HepG2 (cell line): Measurements from ENCODE around the gene ENPP7. TPM values are rescaled to one million over a fixed set of nuclear protein-coding genes. Genes with fewer than 3 reads are reported as not detected.

Experiments
- ATAC-seq: fragments of 200-7000 bp; cut with Tn5 transposase; 3 replicates; pipeline ENCODE4 v1.9.1; 2020; ENCODE audit warnings: mild to moderate bottlenecking, moderate library complexity
- BruUV-seq: library from RNA; stranded (reverse); fragments of 400-500 nt; replicated peaks from 2 replicates; lab custom pipeline; 2021; lab: Mats Ljungman, UMichigan
- CTCF ChIA-PET: fragments of 300-600 bp; formaldehyde crosslinking; extraction: SDS; loops from one replicate; lab custom pipeline; 2021; ENCODE audit warnings: low total read pairs, inconsistent platforms, low intra/inter-chr PET ratio; lab: Yijun Ruan, JAX
- POLR2A ChIA-PET: fragments of 350-600 bp; sonication (Branson Sonifier 250); formaldehyde crosslinking; loops from one replicate; lab custom pipeline; 2020; ENCODE audit warnings: antibody characterized with exemption, inconsistent platforms; lab: Yijun Ruan, JAX
- DNase-seq: peaks from one replicate; pipeline ENCODE4 v3.0.0-alpha.2; 2015; ENCODE audit warnings: low spot score
- FAIRE-seq: peaks from 3 replicates; lab custom pipeline; 2011; peaks lifted over from hg19 to GRCh38; lab: Jason Lieb, UNC
- H2AFZ ChIP-seq: one replicate; pipeline ENCODE4 v1.6.1; 2011; ENCODE audit warnings: low read length, inconsistent platforms
- H3K27ac ChIP-seq: fragments of 300-600 bp; 3 replicates; pipeline ENCODE4 v1.8.0; 2011; ENCODE audit warnings: mixed run types, mild to moderate bottlenecking, mixed read lengths, low read length, inconsistent platforms; ENCODE audit not compliant: insufficient read depth; ENCODE audit errors: extremely low read length
- H3K27me3 ChIP-seq, 2 experiments: fragments of 200-600 bp in 1 of 2; 2 replicates in 1 of 2; 3 replicates in 1 of 2; pipeline versions ENCODE4 v1.6.0 to v1.8.0; 2011; ENCODE audit warnings: low read length in 2 of 2, mild to moderate bottlenecking in 2 of 2, moderate library complexity in 2 of 2, inconsistent platforms in 1 of 2; ENCODE audit not compliant: insufficient read depth in 2 of 2, control insufficient read depth in 1 of 2
- H3K36me3 ChIP-seq, 2 experiments: fragments of 200-600 bp in 1 of 2; replicated peaks in 1 of 2; 2 replicates in 1 of 2; 3 replicates in 1 of 2; pipeline versions ENCODE4 v1.5.1 to v1.8.0; 2011; ENCODE audit warnings: low read length in 2 of 2, inconsistent platforms in 1 of 2; ENCODE audit not compliant: insufficient read depth in 2 of 2, control insufficient read depth in 1 of 2
- H3K4me1 ChIP-seq: 2 replicates; pipeline ENCODE4 v1.5.1; 2012; ENCODE audit warnings: low read length, inconsistent platforms; ENCODE audit not compliant: insufficient read depth
- H3K4me2 ChIP-seq: 2 replicates; pipeline ENCODE4 v1.6.0; 2011; ENCODE audit warnings: low read depth, low read length, inconsistent platforms
- H3K4me3 ChIP-seq, 3 experiments: fragments of 200-600 bp in 1 of 3; sonication (generic), shearing (Covaris generic) in 1 of 3; replicated peaks in 1 of 3; 2 replicates each; pipeline ENCODE4 v1.5.1; 2011 to 2016; ENCODE audit warnings: low read length in 3 of 3, inconsistent platforms in 2 of 3, low read depth in 2 of 3, mild to moderate bottlenecking in 2 of 3, control low read depth in 1 of 3, mixed read lengths in 1 of 3; ENCODE audit not compliant: insufficient read depth in 1 of 3
- H3K79me2 ChIP-seq: one replicate; pipeline ENCODE4 v1.6.1; 2011; ENCODE audit warnings: low read length, inconsistent platforms; ENCODE audit not compliant: insufficient read depth
- H3K9ac ChIP-seq: 2 replicates; pipeline ENCODE4 v1.6.0; 2011; ENCODE audit warnings: mild to moderate bottlenecking, low read depth, low read length, inconsistent platforms; ENCODE audit not compliant: insufficient read depth
- H3K9me3 ChIP-seq: 2 replicates; pipeline ENCODE4 v1.5.1; 2012; ENCODE audit warnings: mild to moderate bottlenecking, low read length
- H4K20me1 ChIP-seq: 2 replicates; pipeline ENCODE4 v1.6.0; 2011; ENCODE audit warnings: inconsistent platforms, mild to moderate bottlenecking, low read length, moderate library complexity; ENCODE audit not compliant: insufficient read depth
- BORCS8-MEF2B ChIP-seq: sonication (generic); formaldehyde crosslinking; IDR thresholded peaks from 2 replicates; pipeline ENCODE4 v1.8.0; 2022; ENCODE audit warnings: mild to moderate bottlenecking, missing genetic modification reagents
- IRF9 ChIP-seq: sonication (generic); formaldehyde crosslinking; IDR thresholded peaks from 2 replicates; pipeline ENCODE4 v1.8.0; 2022; ENCODE audit warnings: missing genetic modification reagents, mild to moderate bottlenecking, borderline replicate concordance
- KDM1A ChIP-seq: IDR thresholded peaks from 2 replicates; pipeline ENCODE4 v1.6.1; 2016; ENCODE audit warnings: missing compliant biosample characterization
- MAFF ChIP-seq: IDR thresholded peaks from 2 replicates; pipeline ENCODE4 v1.6.1; 2011; ENCODE audit warnings: low read depth, low read length, improper control_type of control experiment
- MAFK ChIP-seq, 2 experiments: IDR thresholded peaks in 1 of 2; conservative IDR thresholded peaks in 1 of 2; 2 replicates each; pipeline ENCODE4 v1.6.1; 2011; ENCODE audit warnings: improper control_type of control experiment in 2 of 2, low read length in 2 of 2
- REST ChIP-seq, 2 experiments: IDR thresholded peaks; 2 replicates each; pipeline ENCODE4 v1.6.1; 2011 to 2012; ENCODE audit warnings: low read length in 2 of 2, borderline replicate concordance in 1 of 2, low read depth in 1 of 2, mild to moderate bottlenecking in 1 of 2, moderate library complexity in 1 of 2
- SALL1 ChIP-seq: sonication (generic); formaldehyde crosslinking; IDR thresholded peaks from 2 replicates; pipeline ENCODE4 v1.8.0; 2022; ENCODE audit warnings: mild to moderate bottlenecking, missing genetic modification reagents
- TSC22D2 ChIP-seq: sonication (generic); formaldehyde crosslinking; IDR thresholded peaks from 2 replicates; pipeline ENCODE4 v1.5.1; 2020; ENCODE audit warnings: missing genetic modification reagents, mild to moderate bottlenecking, borderline replicate concordance
- WGBS: methylation state at CpG from one replicate; pipeline ENCODE4 v1.1.6; 2017; ENCODE audit warnings: low lambda C conversion rate; 5-methylcytosine and 5-hydroxymethylcytosine counted together
- in situ Hi-C: cut with HindIII; loops from 2 replicates; pipeline ENCODE4 v1.10.0; 2017; ENCODE audit warnings: low pct_unique_long_range_greater_than_20kb; ENCODE audit not compliant: extremely low pct_ligation_motif_present
- intact Hi-C: fragments of 100-400 bp; cut with micrococcal nuclease; formaldehyde crosslinking; loops from one replicate; pipeline ENCODE4 v1.10.0; 2022; ENCODE audit not compliant: unreplicated experiment
- polyA plus RNA-seq, 8 experiments: library from polyadenylated mRNA; depleted of rRNA in 3 of 8; stranded (reverse) in 7 of 8; unstranded in 1 of 8; fragments of >200 nt; fragmentation: Illumina TruSeq in 4 of 8; extraction: Trizol in 4 of 8; gene quantifications; 2 replicates each; pipeline versions ENCODE4 v1.2.1 to v1.2.3, GENCODE V29; 2011 to 2016; ENCODE audit warnings: low read depth in 4 of 8, missing spikeins in 1 of 8, mixed read lengths in 1 of 8; ENCODE audit not compliant: insufficient read depth in 1 of 8
- total RNA-seq, 5 experiments: library from RNA; depleted of rRNA; stranded (reverse); fragments of >200 nt; fragmentation: Illumina TruSeq; extraction: Trizol; gene quantifications; 2 replicates each; pipeline ENCODE4 v1.2.3, GENCODE V29; 2016; ENCODE audit warnings: low read depth in 1 of 5
- TF ChIP-seq, protein P1 (sequence below): sonication (generic); formaldehyde crosslinking; IDR thresholded peaks from 2 replicates; pipeline ENCODE4 v1.5.0; 2020; ENCODE audit warnings: missing genetic modification reagents, mild to moderate bottlenecking, borderline replicate concordance
- TF ChIP-seq, protein P2 (sequence below): sonication (generic); formaldehyde crosslinking; IDR thresholded peaks from 2 replicates; pipeline ENCODE4 v1.4.0; 2020; ENCODE audit warnings: mild to moderate bottlenecking, missing genetic modification reagents

ENPP7 gene
- total and polyA plus RNA-seq, 2 of the 13 experiments (the other 11 are each of a cell fraction or from before 2014, with no cell fraction given), result 1.1 to 2.2 TPM

- TF ChIP-seq REST (IDR thresholded peaks at IDR 0.05; ENCODE audit: borderline replicate concordance in 1 of 2, low read depth in 1 of 2, low read length in 2 of 2), result 0 out of 4 replicates have a peak, but pooled peaks of 1 of the 2 experiments have one; percentile 36
- TF ChIP-seq, protein P1, sequence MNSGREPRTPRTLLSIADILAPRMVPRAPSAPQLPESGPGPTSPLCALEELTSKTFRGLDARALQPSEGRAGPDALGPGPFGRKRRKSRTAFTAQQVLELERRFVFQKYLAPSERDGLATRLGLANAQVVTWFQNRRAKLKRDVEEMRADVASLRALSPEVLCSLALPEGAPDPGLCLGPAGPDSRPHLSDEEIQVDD (CRISPR knock-in tag), result no peak
- peak; percentile 81 for TF ChIP-seq MAFF
- peak; percentile 15; the same call in 1 of the 2 replicates for TF ChIP-seq IRF9 (CRISPR knock-in tag)
- peak; percentile 89 to 96 for TF ChIP-seq MAFK (conservative IDR thresholded peaks at IDR 0.05 in 1 of 2, IDR thresholded peaks at IDR 0.05 in 1 of 2; ENCODE audit: low read length in 2 of 2)
- TF ChIP-seq SALL1 (CRISPR knock-in tag), result peak; percentile 24; the same call in 1 of the 2 replicates
- TF ChIP-seq, protein P2, sequence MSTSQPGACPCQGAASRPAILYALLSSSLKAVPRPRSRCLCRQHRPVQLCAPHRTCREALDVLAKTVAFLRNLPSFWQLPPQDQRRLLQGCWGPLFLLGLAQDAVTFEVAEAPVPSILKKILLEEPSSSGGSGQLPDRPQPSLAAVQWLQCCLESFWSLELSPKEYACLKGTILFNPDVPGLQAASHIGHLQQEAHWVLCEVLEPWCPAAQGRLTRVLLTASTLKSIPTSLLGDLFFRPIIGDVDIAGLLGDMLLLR, result no peak
- no peak for TF ChIP-seq KDM1A (CRISPR knock-in tag)
- TF ChIP-seq TSC22D2, result no peak
- TF ChIP-seq BORCS8-MEF2B (CRISPR knock-in tag), result 0 out of 2 replicates have a peak, but pooled peaks have one; percentile 30
- no peak overlapping the region for H3K27ac ChIP-seq
- peak; percentile 14 for ATAC-seq
- BruUV-seq, result no TSS peak
- peaks cover 67% of the 10 kb centered on the region for H3K4me1 ChIP-seq
- peaks cover 8 to 24% of the 10 kb centered on the region in 2 experiments; a peak in 3 of 5 replicates for H3K27me3 ChIP-seq
- in situ Hi-C loops, result no loop called here
- DNase-seq, result no peak
- no peaks in the 10 kb centered on the region for H3K9me3 ChIP-seq
- ChIA-PET POLR2A (no interaction called here), CTCF (no interaction called here)
- 77% methylated on average over 28 of the region's 30 CpGs for WGBS
- no peaks in the 10 kb centered on the region for H3K36me3 ChIP-seq
- no peak overlapping the region for H3K9ac ChIP-seq
- intact Hi-C loops, result no loop called here
- peak; percentile 4 for FAIRE-seq
- peak overlapping the region; percentile 68; the same call in 1 of the 2 replicates for H3K4me2 ChIP-seq
- H3K4me3 ChIP-seq, result peak overlapping the region in 1 of 3 experiments; percentile 61; a peak in 1 of 6 replicates
- H3K79me2 ChIP-seq, result no peaks in the 10 kb centered on the region
- no peak overlapping the region for H2AFZ ChIP-seq
- H4K20me1 ChIP-seq, result no peaks in the 10 kb centered on the region
Measured at GRCh38 chr17:79714176-79715097, 16.3 kb upstream of the ENPP7 start.
